Omental fat pad (tissue), 4 donors: ENCODE results near the gene TBC1D2B. TPM values are rescaled to one million over a fixed set of nuclear protein-coding genes. Genes with fewer than 3 reads are reported as not detected.
A peak's percentile ranks its signal among the peaks of the same experiment; 100 is the strongest.

Experiments
- ATAC-seq: fragments of 150-250 bp; one replicate; pipeline ENCODE4 v1.9.1; 2016; ENCODE audit warnings: mild to moderate bottlenecking, moderate library complexity; ENCODE audit not compliant: low FRiP score
- DNase-seq: peaks from one replicate; pipeline ENCODE4 v3.0.0-alpha.2; 2019; ENCODE audit warnings: low spot score
- total RNA-seq, 4 donors: library from RNA; depleted of rRNA; stranded (reverse); fragments of >200 nt; gene quantifications; one replicate each; pipeline ENCODE4 v1.1.0, GENCODE V29; 2016
- TF ChIP-seq, protein P1 (sequence below), 3 donors: fragments of 450-650 bp; IDR thresholded peaks; one replicate each; pipeline ENCODE4 v1.5.1; 2016 to 2017; ENCODE audit warnings: antibody characterized with exemption in 3 of 3, mild to moderate bottlenecking in 3 of 3, moderate library complexity in 2 of 3

The TBC1D2B gene
- total RNA-seq, 4 donors from 2014 or later, result 50.3 to 134 (median 95.5) TPM

DNA sequence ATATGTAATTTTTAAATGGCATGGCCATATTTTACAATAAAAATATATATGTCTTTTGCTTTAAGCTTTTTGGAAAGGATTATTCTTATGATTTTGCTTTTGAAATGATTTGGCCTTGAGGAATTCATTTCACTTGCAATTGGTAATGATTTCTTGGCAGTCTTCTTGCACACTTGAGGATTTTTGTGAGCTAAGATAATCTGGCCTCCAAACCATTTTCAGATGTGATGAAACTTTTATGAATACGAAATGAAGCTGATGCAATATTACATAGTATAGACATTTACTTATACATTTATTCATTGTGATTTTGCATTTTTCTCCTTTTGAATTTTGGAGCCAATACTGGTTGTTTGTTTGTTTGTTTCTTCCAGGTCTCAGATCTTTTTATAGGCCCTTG is 8.4 kb upstream of the TBC1D2B start:
- DNase-seq (no peak), ATAC-seq (no peak)
- TF ChIP-seq, protein P1, sequence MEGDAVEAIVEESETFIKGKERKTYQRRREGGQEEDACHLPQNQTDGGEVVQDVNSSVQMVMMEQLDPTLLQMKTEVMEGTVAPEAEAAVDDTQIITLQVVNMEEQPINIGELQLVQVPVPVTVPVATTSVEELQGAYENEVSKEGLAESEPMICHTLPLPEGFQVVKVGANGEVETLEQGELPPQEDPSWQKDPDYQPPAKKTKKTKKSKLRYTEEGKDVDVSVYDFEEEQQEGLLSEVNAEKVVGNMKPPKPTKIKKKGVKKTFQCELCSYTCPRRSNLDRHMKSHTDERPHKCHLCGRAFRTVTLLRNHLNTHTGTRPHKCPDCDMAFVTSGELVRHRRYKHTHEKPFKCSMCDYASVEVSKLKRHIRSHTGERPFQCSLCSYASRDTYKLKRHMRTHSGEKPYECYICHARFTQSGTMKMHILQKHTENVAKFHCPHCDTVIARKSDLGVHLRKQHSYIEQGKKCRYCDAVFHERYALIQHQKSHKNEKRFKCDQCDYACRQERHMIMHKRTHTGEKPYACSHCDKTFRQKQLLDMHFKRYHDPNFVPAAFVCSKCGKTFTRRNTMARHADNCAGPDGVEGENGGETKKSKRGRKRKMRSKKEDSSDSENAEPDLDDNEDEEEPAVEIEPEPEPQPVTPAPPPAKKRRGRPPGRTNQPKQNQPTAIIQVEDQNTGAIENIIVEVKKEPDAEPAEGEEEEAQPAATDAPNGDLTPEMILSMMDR (IDR thresholded peaks at IDR 0.05), result no peak

DNA sequence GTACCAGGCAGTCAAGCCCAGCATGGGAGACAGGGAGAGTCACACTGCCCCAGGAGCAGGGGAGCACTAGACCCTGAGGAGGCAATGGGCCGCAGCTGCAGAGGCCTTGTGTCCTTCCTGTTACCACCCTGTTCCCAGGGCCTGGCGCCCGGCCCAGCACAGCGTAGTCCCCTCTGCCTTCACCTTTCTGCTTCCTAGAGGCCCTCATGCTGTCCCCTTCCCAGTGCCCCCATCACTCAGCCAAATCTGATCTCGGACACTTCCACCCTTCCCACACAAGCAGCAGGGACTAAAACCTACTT is 6.9 kb upstream of the TBC1D2B start:
- TF ChIP-seq, protein P1 (IDR thresholded peaks at IDR 0.05), result no peak
- DNase-seq (no peak), ATAC-seq (no peak)

DNA sequence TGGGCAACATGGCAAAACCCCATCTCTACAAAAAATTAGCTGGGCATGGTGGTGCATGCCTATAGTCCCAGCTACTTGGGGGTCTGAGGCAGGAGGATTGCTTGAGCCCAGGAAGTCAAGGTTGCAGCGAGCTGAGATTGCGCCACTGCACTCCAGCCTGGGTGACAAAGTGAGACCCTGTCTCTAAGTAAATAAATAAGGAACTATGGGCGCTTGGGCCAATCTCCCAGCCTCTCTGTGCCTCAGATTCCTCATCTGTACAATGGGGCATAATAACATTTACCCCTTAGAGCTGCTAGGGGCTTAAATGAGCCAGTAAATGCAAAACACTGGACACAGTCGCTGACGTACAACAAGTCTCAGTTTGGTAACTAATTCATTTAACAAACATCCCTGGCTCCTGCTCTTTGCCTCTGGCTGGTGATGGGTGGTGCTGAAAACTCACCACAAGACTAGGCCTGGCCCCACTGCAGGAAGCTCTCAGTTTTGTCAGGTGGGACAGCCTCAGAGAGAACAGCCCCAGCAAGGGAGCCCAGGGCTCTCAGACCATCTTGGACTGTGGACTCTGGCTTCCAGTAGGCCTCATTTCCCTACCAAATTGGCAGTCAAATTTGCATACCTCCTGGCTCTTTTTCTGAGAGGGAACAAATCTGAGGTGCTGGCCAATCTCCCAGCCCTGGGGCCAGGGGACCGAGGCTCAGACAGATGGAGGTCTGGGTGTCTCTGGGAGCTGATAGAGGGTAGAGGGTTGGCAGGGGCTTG is 6.4 kb upstream of the TBC1D2B start:
- TF ChIP-seq, protein P1 (IDR thresholded peaks at IDR 0.05), result no peak
- no peak for DNase-seq

DNA sequence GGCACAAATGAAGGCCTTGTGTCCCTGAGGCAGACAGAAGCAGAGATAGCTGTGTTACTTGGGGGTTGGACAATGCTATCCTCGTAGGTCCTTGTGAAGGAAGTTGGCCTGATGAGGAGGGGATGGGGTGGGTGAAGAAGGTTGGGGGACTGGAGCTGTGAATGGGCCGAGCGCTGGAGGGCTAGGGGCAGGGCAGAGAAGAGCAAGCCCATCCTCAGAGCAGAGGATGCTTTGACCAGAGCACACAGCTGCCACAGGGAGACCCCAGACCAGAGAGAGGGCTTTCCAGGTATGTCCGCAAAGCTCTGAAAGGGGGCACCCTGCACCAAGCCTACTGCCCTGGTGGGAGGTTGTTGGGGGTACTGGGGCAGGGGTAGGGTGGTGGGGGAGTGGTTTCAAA is 5.7 kb upstream of the TBC1D2B start:
- no peak for ATAC-seq
- TF ChIP-seq, protein P1 (IDR thresholded peaks at IDR 0.05), result no peak
- no peak for DNase-seq

More for the DNA sequence above, 6.4 kb upstream of the TBC1D2B start:
- no peak for ATAC-seq

DNA sequence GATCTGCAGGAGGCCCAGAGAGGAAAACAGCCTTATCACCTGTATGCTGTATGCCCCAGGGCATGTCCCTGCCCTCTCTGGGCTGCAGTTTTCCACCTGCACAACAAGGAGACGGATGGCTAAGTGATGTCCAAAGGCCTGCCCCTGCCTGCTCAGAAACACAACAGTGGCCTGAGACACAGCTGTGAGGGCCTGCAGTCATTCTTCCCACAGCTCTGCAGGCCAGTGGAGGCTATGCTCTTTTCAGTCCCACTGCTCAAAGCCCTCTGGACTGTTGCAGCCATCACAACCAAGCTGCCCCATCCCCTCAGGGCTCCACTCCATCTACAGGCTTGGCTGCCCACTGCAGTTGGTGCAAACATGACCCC is 5.2 kb upstream of the TBC1D2B start:
- DNase-seq (no peak), ATAC-seq (no peak)
- TF ChIP-seq, protein P1 (IDR thresholded peaks at IDR 0.05), result no peak

DNA sequence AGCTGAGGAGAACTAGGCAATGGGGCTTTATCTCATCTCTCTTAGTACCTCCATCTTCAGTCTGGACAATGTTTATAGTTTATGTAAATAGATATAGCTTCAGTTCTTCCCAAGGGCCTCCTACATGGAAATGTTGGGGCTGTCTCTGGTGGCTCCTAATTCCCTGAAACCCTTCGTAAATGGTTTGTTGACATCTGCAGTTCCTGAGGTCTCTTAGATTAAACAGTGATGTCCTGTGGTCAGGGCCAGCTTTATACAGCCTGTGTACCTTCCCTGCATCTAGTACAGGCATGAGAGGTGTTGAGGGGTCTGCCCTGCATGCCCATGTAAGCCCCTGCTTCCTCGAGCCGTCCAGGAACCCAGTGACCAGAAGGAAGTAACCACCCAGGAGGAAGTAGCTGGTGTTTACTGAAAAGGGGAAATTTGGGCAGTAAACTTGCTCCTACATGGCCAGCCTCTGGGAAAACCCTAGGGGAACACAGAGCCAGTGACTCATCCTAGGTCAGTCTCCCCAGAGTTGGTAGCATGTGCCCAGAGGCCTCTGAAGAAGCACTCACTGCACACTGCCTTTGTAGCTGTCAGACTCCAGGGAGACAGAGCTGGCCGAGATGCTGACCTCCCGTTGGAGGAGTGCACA is 4.7 kb upstream of the TBC1D2B start:
- peak; percentile 11 for ATAC-seq
- no peak for DNase-seq
- TF ChIP-seq, protein P1 (IDR thresholded peaks at IDR 0.05), result no peak

DNA sequence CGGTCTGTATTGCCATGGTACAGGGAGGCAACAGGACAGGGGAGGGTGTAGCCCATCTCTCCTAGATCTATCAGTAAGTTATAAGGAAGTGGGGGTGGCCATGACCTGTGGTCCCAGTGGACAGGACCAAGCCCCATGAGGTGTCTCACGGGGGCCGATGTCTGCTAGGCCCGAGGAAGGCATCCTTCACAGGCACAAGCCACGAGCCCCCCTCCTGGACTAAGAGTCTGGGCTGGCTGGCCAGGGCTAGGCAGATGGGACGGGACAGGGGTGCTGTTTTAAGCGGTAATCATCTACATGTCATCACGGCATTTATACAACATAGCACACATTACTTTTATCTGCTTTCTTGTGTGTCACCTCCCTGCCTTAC is 2.6 kb upstream of the TBC1D2B start:
- DNase-seq, result no peak
- TF ChIP-seq, protein P1 (IDR thresholded peaks at IDR 0.05), result no peak
- no peak for ATAC-seq
